T-helper 22 cell (primary cell): Measurements from ENCODE around the gene NLN.
"Not testable (repeated sequence)": the region's sequence is repeated elsewhere in the genome, so short reads cannot be mapped to it uniquely, and the experiment has no call there.

ENCODE experiments used
- DNase-seq: peaks from one replicate; pipeline ENCODE4 v3.0.0-alpha.2; 2020; ENCODE audit warnings: low read depth

The NLN gene

DNA sequence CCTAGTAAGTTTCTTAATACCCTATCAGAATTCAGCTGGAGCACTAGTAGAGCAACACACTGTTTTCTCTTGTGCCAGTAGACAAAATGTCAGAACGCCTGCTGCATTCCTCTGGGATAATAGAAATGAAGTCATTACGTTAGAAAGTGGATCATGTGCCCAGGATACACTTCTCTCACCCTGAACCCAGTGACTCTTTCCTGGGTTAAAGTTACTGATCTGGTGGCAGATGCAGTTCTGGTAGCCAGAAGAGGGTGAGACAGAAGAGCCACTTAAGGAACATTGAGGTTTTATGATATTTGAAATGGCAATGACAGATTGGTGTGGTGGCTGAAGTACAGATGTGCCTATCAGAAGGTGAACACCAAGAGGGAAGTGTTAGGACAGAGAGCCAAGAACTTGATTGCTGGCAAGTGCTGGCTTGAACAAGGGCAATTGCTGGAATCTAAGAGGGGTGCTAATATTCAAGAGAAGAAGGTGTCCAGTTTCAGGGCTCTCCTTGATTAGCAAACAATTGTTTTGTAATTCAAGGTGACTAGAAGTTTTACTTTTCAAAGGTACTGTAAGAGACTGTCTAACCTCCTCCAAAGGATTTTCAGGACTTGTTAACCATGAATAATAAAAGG, 110.7 kb downstream of the NLN start:
- DNase-seq: no peak

GRCh38 chr5:65833780-65834179, 111.8 kb downstream of the NLN start:
- no peak for DNase-seq

- no peak for DNase-seq
Observed at GRCh38 chr5:65834306-65834705, 112.3 kb downstream of the NLN start.

DNA sequence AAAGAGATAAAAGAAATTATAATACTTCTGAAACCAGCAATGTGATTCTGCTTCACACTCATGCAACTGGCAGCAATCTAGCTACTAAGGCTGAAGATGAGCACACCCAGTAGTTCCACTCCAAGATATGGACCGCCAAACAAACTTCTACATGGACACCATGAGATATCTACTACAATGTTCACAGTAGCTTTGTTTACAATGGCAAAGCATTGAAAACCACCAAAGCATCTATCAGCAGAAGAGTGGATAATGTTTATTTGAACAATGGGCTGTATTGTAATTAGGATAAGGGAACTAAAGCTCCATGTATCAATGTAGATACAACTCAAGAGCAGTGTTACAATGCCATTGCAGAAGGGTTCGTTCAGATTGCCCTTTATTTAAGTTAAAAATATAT, 113.2 kb downstream of the NLN start:
- DNase-seq: no peak

DNA sequence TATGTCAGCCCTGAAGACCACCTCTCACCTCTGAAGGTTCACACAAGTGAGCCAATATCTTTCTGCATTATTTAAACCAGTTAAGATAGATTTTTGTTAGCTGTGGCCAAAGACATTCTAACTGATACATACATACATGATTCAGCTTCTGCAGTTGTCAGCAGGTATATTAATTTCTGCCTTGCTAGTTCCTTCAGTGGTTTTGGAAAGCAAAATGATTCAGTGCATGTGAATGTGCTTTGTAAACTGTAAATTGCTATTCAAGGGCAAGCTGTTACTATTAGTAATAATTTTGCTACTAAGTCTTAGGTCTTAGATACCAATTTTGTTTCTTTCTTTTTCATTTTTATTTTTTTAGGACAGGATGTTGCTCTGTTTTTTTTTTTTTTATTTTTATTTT, 115.1 kb downstream of the NLN start:
- no peak for DNase-seq

- not testable (repeated sequence) for DNase-seq
Observed at GRCh38 chr5:65839170-65839569, 117.2 kb downstream of the NLN start.

DNA sequence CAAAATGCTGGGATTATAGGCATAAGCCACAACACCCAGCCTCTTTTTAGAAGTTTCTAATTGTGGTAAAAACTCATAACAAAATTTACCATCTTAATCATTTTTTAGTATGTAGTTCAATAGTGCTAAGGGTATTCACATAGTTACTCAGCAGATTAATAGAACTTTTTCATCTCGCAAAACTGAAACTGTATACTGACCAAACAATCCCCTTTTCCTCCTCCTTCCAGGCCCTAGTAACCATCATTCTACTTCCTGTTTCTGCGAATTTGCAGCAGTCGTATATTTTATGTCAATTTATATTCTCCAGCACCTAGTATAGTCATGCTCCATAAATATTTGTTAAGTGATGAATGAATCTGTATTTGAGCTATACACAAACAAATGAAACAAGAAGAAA, 118.1 kb downstream of the NLN start:
- DNase-seq: no peak

- DNase-seq: not testable (repeated sequence)
Observed at GRCh38 chr5:65844763-65845162, 122.8 kb downstream of the NLN start.

GRCh38 chr5:65846101-65846500, 124.1 kb downstream of the NLN start:
- no peak for DNase-seq

DNA sequence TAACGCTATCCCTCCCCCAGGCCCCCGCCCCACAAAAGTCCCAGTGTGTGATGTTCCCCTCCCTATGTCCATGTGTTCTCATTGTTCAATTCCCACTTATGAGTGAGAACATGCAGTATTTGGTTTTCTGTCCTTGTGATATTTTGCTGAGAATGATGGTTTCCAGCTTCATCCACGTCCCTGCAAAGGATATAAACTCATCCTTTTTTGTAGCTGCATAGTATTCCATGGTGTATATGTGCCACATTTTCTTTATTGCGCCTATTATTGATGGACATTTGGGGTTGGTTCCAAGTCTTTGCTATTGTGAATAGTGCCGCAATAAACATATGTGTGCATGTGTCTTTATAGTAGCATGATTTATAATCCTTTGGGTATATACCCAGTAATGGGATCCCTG, 125.0 kb downstream of the NLN start:
- not testable (repeated sequence) for DNase-seq

DNA sequence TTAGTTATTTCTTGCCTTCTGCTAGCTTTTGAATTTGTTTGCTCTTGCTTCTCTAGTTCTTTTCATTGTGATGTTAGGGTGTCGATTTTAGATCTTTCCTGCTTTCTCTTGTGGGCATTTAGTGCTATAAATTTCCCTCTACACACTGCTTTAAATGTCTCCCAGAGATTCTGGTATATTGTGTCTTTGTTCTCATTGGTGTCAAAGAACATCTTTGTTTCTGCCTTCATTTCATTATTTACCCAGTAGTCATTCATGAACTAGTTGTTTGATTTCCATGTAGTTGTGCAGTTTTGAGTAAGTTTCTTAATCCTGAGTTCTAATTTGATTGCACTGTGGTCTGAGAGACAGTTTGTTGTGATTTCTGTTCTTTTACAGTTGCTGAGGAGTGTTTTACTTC, 127.9 kb downstream of the NLN start:
- DNase-seq: not testable (repeated sequence)

DNA sequence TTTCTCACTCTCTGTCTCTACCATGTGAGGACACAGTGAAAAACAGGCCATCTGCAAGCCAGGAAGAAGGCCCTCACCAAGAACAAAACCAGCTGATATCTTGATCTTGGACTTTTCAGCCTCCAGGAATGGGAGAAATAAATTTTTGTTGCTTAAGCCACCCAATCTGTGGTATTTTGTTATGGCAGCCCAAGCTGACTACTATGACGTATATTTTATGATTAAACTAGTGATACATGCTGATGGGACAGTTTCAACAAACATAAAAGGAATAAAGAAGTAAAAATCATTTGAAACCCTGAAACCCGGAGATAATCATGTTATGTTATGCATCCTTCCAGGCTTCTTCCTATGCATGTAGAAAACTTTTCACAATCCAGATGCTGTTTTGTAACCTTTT, 132.9 kb downstream of the NLN start:
- no peak for DNase-seq

- no peak for DNase-seq
Observed at GRCh38 chr5:65855766-65856315, 133.8 kb downstream of the NLN start.

DNA sequence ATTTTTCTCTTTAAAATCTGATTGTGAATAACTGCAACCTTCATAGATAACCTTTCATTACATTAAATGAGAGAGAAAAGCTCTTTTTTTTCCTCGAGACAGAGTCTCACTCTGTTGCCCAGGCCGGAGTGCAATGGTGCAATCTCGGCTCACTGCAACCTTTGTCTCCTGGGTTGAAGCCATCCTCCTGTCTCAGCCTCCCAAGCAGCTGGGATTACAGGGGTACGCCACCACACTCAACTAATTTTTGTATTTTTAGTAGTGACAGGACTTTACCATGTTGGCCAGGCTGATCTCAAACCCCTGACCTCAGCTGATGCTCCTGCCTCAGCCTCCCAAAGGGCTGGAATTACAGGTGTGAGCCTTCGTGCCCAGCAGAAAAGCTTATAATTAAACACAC, 134.5 kb downstream of the NLN start:
- no peak for DNase-seq

- DNase-seq: no peak
Observed at GRCh38 chr5:65858316-65858715, 136.3 kb downstream of the NLN start.

DNA sequence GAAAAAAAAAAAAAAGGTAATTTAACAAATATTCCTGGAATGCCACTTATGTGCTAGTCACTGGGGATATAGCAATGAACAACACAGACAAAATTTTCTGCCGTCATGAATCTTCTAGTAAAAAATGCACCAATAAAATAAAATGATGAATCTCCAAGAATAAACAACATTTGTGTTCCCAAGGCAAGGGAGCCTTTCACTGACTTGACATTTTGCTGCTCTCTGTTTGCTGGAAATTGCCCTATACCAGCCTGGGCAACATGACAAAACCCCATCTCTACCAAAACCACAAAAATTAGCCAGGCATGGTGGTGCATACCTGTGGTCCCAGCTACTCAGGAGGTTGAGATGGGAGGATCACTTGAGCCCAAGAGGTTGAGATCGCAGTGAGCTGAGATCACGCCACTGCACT, 139.8 kb downstream of the NLN start:
- no peak for DNase-seq

DNA sequence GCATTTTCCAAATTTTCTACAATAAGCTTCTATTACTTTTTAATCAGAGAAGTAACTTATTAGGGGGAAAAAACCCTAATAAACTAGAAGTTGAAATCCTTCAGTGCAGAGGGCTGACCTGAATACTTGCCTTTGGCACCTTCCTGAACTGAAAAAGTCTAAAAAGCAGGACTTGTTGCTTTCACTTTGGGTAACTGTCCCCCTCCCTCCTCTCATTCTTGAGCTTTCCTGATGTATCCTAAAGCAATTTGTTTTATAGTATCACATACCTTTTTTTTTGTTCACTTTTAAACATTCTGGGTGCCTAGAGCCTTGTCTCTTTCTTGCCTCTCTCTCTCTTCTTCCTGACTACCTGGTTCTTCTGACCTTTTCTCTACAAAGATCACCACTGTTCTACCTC, 140.4 kb downstream of the NLN start:
- no peak for DNase-seq

DNA sequence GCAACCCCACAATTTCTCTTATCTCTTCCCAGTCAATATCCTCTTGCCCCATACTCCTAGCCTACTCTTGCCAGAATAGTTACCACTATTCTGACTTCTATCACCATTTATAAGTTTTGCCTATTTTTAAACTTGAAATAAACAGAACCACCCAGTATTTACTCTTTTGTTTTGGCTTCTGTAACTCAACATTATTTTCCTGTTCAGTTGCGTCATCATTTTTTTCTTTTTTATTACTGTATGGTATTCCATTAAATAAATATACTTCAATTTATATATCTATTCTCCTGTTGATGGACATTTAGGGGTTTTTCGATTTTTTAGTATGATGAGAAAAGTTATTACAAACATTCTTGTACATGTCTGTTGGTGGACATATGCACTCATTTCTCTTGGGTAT, 141.7 kb downstream of the NLN start:
- DNase-seq: no peak

GRCh38 chr5:65866837-65867521, 145.0 kb downstream of the NLN start:
- no peak for DNase-seq

DNA sequence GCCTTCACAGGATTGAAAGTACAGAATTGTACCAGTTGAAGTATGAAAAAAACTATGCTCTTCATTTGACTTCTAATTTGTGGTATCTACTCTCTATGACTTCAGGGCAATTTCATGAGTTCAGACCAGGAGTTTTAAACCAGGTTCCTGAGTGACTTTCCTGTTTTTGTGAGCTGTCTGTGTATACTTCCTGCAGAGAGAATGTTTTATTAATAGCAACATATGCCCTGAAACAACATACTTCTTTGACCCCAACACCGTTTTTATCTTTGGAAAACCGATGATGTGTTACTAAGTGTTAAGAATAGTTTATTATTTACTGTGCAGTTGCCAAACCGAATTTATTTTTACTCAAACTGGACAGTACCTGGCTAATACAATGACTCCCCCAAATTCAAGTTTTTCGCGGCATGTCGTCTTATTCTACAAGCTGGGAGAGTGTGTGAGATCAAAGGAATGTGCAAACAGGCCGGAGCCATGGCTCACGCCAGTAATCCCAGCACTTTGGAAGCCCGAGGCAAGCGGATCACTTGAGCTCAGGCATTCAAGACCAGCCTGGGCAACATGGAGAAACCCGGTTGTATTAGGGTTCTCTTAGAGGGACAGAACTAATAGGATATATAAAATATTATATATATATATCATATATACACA, 145.7 kb downstream of the NLN start:
- no peak for DNase-seq

GRCh38 chr5:65868509-65868908, 146.5 kb downstream of the NLN start:
- DNase-seq: no peak

DNA sequence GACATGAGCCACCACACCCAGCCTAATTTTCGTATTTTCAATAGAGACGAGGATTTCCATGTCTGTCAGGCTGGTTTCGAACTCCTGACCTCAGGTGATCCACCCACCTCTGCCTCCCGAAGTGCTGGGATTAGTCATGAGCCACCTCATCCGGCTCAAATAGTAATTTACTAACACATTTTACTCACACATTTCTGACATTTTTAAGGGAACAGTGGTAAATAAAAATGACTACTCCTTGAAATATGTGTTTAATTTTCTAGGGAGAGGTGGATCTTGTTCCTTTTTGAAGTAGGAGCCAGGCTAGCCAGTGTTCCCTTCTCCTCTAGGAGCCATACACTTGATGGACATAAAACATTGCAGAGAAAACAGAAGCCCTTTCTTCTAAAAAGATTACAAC, 149.2 kb downstream of the NLN start:
- DNase-seq: no peak

- not testable (repeated sequence) for DNase-seq
Observed at GRCh38 chr5:65871776-65872175, 149.8 kb downstream of the NLN start.
